ENCODE measurements around the gene SARDH.

The SARDH gene

GRCh38 chr9:133690081-133690561 lies 48.0 kb downstream of the SARDH start:
- no peak overlapping the region for H3K9ac ChIP-seq (ENCODE audit: low read length)
- no peaks in the 10 kb centered on the region for H3F3A ChIP-seq (ENCODE audit: insufficient read depth, low read length)
- H4K20me1 ChIP-seq (ENCODE audit: insufficient read depth, low read length), result no peaks in the 10 kb centered on the region
- no peaks in the 10 kb centered on the region for H3K9me3 ChIP-seq (ENCODE audit: low read length)
- no peak overlapping the region for H3K4me2 ChIP-seq (ENCODE audit: low read length)
- no peaks in the 10 kb centered on the region for H3K36me3 ChIP-seq (ENCODE audit: insufficient read depth, low read length)
- H3K27me3 ChIP-seq (ENCODE audit: insufficient read depth, low read length), result 0 out of 2 replicates have a peak, but pooled peaks cover 17% of the 10 kb centered on the region
- TF ChIP-seq EZH2 (IDR thresholded peaks at IDR 0.05; ENCODE audit: borderline replicate concordance, low read length) (no peak), CTCF (IDR thresholded peaks at IDR 0.05; ENCODE audit: low read length) (no peak)
- H2AFZ ChIP-seq (ENCODE audit: low read length), result no peak overlapping the region
- no peak overlapping the region for H3K4me3 ChIP-seq (ENCODE audit: low read depth, low read length, poor library complexity, severe bottlenecking)
- H3K79me2 ChIP-seq (ENCODE audit: insufficient read depth, low read length), result no peaks in the 10 kb centered on the region
- H3K4me1 ChIP-seq (ENCODE audit: insufficient read depth, low read length, severe bottlenecking), result no peaks in the 10 kb centered on the region
- H3K27ac ChIP-seq (ENCODE audit: low read depth, low read length, poor library complexity, severe bottlenecking), result no peak overlapping the region
- no peaks in the 10 kb centered on the region for H3K9me2 ChIP-seq (ENCODE audit: low read depth, low read length)

GRCh38 chr9:133689151-133689763 lies 48.9 kb downstream of the SARDH start:
- H3F3A ChIP-seq (ENCODE audit: insufficient read depth, low read length), result no peaks in the 10 kb centered on the region
- H3K79me2 ChIP-seq (ENCODE audit: insufficient read depth, low read length), result no peaks in the 10 kb centered on the region
- no peaks in the 10 kb centered on the region for H3K4me1 ChIP-seq (ENCODE audit: insufficient read depth, low read length, severe bottlenecking)
- no peaks in the 10 kb centered on the region for H3K9me3 ChIP-seq (ENCODE audit: low read length)
- no peak overlapping the region for H3K4me3 ChIP-seq (ENCODE audit: low read depth, low read length, poor library complexity, severe bottlenecking)
- H3K27me3 ChIP-seq (ENCODE audit: insufficient read depth, low read length), result 0 out of 2 replicates have a peak, but pooled peaks cover 11% of the 10 kb centered on the region
- H3K27ac ChIP-seq (ENCODE audit: low read depth, low read length, poor library complexity, severe bottlenecking), result no peak overlapping the region
- H4K20me1 ChIP-seq (ENCODE audit: insufficient read depth, low read length), result no peaks in the 10 kb centered on the region
- H3K9me2 ChIP-seq (ENCODE audit: low read depth, low read length), result no peaks in the 10 kb centered on the region
- no peak for TF ChIP-seq EZH2 (IDR thresholded peaks at IDR 0.05; ENCODE audit: borderline replicate concordance, low read length)
- no peak for TF ChIP-seq CTCF (IDR thresholded peaks at IDR 0.05; ENCODE audit: low read length)
- no peak overlapping the region for H3K4me2 ChIP-seq (ENCODE audit: low read length)
- H3K9ac ChIP-seq (ENCODE audit: low read length), result no peak overlapping the region
- H2AFZ ChIP-seq (ENCODE audit: low read length), result no peak overlapping the region
- H3K36me3 ChIP-seq (ENCODE audit: insufficient read depth, low read length), result no peaks in the 10 kb centered on the region

GRCh38 chr9:133687856-133688761 lies 50.0 kb downstream of the SARDH start:
- no peaks in the 10 kb centered on the region for H3K4me1 ChIP-seq (ENCODE audit: insufficient read depth, low read length, severe bottlenecking)
- H3K79me2 ChIP-seq (ENCODE audit: insufficient read depth, low read length), result no peaks in the 10 kb centered on the region
- no peak overlapping the region for H2AFZ ChIP-seq (ENCODE audit: low read length)
- no peaks in the 10 kb centered on the region for H3F3A ChIP-seq (ENCODE audit: insufficient read depth, low read length)
- H3K36me3 ChIP-seq (ENCODE audit: insufficient read depth, low read length), result no peaks in the 10 kb centered on the region
- H4K20me1 ChIP-seq (ENCODE audit: insufficient read depth, low read length), result no peaks in the 10 kb centered on the region
- no peak overlapping the region for H3K27ac ChIP-seq (ENCODE audit: low read depth, low read length, poor library complexity, severe bottlenecking)
- H3K9ac ChIP-seq (ENCODE audit: low read length), result no peak overlapping the region
- peaks cover 4% of the 10 kb centered on the region; the same call in 1 of the 2 replicates for H3K27me3 ChIP-seq (ENCODE audit: insufficient read depth, low read length)
- TF ChIP-seq CTCF (IDR thresholded peaks at IDR 0.05; ENCODE audit: low read length) (no peak), EZH2 (IDR thresholded peaks at IDR 0.05; ENCODE audit: borderline replicate concordance, low read length) (no peak)
- no peak overlapping the region for H3K4me3 ChIP-seq (ENCODE audit: low read depth, low read length, poor library complexity, severe bottlenecking)
- H3K4me2 ChIP-seq (ENCODE audit: low read length), result no peak overlapping the region
- no peaks in the 10 kb centered on the region for H3K9me2 ChIP-seq (ENCODE audit: low read depth, low read length)
- H3K9me3 ChIP-seq (ENCODE audit: low read length), result no peaks in the 10 kb centered on the region
